Measurements from ENCODE around the gene THSD7B.

DNA sequence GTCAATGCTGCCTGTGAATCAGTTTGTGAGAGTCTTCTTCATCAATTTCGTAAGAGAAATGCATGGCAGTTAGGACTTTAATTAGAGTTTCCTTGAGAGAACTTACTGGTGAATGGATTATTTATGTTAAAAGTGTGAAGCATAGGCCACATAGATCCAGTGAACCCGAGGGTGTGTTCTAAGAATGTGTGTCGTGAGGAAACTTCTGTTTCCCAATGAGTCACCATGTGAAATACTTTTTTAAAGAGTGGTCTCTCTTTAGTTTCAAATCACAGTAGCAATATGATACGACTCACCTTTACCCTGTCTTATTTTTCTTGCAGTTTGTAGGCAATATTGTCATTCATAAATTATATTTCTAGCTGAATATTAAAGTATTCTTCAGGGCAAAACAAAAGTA is 18.5 kb downstream of the THSD7B start:
- TF ChIP-seq POLR2AphosphoS5 (IDR thresholded peaks at IDR 0.05): no peak
- TF ChIP-seq, protein P1, sequence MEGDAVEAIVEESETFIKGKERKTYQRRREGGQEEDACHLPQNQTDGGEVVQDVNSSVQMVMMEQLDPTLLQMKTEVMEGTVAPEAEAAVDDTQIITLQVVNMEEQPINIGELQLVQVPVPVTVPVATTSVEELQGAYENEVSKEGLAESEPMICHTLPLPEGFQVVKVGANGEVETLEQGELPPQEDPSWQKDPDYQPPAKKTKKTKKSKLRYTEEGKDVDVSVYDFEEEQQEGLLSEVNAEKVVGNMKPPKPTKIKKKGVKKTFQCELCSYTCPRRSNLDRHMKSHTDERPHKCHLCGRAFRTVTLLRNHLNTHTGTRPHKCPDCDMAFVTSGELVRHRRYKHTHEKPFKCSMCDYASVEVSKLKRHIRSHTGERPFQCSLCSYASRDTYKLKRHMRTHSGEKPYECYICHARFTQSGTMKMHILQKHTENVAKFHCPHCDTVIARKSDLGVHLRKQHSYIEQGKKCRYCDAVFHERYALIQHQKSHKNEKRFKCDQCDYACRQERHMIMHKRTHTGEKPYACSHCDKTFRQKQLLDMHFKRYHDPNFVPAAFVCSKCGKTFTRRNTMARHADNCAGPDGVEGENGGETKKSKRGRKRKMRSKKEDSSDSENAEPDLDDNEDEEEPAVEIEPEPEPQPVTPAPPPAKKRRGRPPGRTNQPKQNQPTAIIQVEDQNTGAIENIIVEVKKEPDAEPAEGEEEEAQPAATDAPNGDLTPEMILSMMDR (IDR thresholded peaks at IDR 0.05): no peak

Measured in upper lobe of left lung (tissue), 4 donors.